Skeletal muscle cell (primary cell): ENCODE results near the gene SLC36A4.
A peak's percentile ranks its signal among the peaks of the same experiment; 100 is the strongest.
"Not testable (repeated sequence)": the region's sequence is repeated elsewhere in the genome, so short reads cannot be mapped to it uniquely, and the experiment has no call there.

Source experiments
- DNase-seq: peaks from one replicate; pipeline ENCODE4 v3.0.0-alpha.2; 2010; ENCODE audit warnings: low read depth
- H3K4me3 ChIP-seq: 2 replicates; pipeline ENCODE4 v1.5.1; 2011; ENCODE audit warnings: low read depth, mild to moderate bottlenecking, control low read depth, low read length, moderate library complexity

SLC36A4 gene

DNA sequence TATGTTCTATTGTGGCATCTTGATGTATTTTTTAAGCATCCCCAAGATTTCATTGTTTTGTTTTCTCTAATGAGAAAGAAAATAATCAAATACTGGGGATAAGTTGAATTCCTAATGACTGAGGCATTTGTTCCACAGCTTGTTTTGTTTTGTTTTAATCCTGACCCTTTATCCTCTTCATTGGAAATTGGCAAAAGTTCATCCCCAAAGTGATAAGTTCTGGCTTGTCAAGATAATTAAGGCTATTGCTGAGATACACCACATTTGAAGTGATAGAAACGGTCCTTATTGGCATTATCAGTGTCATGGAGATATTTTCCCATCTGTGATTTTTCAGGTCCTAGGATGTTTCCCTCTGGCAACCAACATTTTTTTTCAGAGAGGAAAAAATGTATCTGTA lies 65.0 kb downstream of the SLC36A4 start:
- DNase-seq, result no peak
- no peak overlapping the region for H3K4me3 ChIP-seq

DNA sequence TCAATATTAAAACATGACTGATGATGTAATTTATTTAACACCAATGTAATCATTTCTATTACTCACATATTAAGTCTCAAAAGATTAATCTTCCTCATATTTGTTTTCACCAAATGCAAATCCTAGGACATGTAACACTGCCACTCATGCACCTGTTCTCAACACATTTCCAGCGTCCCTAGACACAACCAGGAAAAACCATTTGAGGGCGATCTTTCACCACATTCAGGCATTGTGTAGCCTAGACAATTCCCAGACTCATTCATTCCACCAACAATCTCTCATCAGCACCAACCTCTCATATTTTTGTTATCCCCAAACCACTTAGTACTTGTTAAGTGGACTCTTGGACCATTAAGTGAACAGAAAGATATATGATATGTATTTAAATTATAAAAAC lies 66.1 kb downstream of the SLC36A4 start:
- no peak overlapping the region for H3K4me3 ChIP-seq
- DNase-seq, result no peak

- H3K4me3 ChIP-seq, result no peak overlapping the region
- no peak for DNase-seq
Observed at GRCh38 chr11:93128574-93128973, 69.2 kb downstream of the SLC36A4 start.

DNA sequence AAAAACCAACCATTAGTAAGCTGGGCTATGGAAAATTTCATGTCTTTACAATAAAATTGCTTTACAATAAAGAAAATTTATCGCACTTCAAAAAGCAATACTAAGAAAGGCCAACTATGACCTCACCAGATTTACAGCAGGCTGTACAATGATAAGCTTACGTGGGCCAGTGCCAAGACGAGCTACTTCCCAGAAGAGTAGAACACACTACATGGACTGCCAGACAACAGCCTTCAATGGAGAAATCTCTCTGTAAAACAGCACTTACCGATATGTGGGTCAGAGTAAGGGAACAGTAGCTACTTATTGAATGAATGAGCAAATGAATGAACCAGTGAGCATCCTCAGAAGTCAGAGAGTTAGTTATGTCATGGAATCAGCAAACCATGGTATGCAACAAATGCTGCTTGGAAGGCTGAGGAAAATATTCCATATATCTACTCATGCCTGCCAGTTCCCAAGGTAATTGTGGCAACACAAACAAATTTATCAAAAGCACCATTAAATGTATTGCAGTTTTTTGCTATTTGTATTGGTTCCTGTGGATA lies 74.4 kb downstream of the SLC36A4 start:
- peak; percentile 36 for DNase-seq
- no peak overlapping the region for H3K4me3 ChIP-seq

DNA sequence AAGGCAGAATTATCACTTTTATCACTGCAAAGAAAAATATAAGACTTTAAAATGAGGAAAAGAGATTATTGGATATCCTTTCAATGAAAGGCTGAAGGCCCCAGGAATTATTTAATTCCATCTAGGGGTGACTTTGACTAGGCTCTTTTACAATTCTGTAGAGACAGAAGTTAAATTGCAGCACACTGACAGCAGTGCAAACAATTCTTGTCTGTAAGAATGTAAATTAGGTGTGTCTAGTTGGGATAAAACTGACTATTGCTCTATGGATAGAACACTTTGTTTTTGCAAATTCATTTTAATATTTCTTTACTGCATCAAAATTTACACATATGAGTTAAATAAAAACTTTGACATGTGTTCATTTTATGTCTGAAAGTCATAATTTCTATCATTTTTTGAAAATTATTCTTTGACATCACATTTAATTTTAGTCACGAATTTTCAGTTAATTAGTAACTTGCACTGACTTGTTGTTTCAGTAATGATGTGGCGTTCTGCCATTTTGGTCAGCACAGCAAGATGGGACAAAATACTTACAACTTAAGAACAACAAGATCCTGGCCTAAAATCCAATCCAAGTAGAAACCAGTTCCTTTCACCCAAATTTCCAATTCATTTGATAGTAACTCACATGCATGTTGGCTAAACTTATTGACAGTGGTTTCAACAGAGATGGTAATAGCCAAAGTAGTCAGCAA lies 75.1 kb downstream of the SLC36A4 start:
- no peak for DNase-seq
- H3K4me3 ChIP-seq, result no peak overlapping the region

GRCh38 chr11:93118276-93118675 lies 79.5 kb downstream of the SLC36A4 start:
- DNase-seq, result no peak
- no peak overlapping the region for H3K4me3 ChIP-seq

- DNase-seq, result no peak
- no peak overlapping the region for H3K4me3 ChIP-seq
Observed at GRCh38 chr11:93117565-93117964, 80.2 kb downstream of the SLC36A4 start.

GRCh38 chr11:93116641-93117441 lies 81.0 kb downstream of the SLC36A4 start:
- DNase-seq, result no peak
- no peak overlapping the region for H3K4me3 ChIP-seq

GRCh38 chr11:93114304-93114703 lies 83.5 kb downstream of the SLC36A4 start:
- DNase-seq, result no peak
- no peak overlapping the region for H3K4me3 ChIP-seq

DNA sequence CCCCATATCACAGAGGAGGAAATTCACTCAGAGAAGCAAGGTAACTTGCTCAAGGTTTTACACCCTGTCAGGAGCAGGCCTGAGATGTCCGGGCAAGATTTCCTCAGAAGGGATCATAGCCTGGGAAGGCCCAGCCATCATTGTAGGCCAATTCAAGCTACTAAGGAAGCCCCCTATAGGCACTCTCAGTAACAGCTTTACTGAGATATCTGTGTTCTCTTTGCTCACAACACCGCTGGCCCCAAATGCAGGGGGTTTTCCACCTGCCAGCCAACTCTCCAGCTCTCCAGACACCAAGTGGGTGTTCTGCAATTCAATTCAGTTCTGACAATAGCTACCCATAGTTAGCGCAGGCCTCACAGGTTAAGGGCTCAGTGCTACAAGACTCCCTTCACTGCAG lies 84.0 kb downstream of the SLC36A4 start:
- DNase-seq, result no peak
- no peak overlapping the region for H3K4me3 ChIP-seq

DNA sequence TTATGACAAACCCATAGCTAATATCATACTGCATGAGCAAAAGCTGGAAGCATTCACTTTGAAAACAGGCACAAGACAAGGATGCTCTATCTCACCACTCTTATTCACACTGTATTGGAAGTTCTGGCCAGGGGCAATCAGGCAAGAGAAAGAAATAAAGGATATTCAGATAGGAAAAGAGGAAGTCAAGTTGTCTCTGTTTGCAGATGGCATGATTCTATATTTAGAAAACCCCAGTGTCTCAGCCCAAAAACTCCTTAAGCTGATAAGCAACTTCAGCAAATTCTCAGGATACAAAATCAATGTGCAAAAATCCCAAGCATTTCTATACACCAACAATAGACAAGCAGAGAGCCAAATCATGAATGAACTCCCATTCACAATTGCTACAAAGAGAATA lies 86.6 kb downstream of the SLC36A4 start:
- not testable (repeated sequence) for DNase-seq, H3K4me3 ChIP-seq

- no peak overlapping the region for H3K4me3 ChIP-seq
- peak; percentile 25 for DNase-seq
Observed at GRCh38 chr11:93100211-93100610, 97.6 kb downstream of the SLC36A4 start.

DNA sequence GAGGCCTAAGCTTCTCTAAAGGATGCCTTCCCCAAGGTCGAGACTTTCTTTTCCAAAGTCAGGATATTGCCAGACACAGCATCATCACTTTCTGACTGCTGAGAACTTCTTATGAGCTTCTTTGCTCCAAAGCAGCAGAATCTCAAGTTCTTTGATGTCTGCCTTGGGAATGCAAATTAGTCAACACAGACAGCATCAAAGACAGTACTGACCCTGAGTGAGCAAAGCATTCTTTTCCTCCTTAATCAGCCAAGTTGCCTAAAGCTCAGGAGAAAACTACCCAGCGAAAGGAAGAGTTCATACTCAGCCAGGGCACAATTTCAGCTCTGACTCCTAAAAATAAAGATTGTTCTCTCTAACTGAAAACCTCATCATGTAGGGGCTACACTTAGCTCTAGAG lies 98.0 kb downstream of the SLC36A4 start:
- peak; percentile 66 for DNase-seq
- no peak overlapping the region for H3K4me3 ChIP-seq
